Thoracic aorta (tissue), 2 donors: ENCODE data around the gene MDM1. TPM values are rescaled to one million over a fixed set of nuclear protein-coding genes. Genes with fewer than 3 reads are reported as not detected.

Experiments
- ATAC-seq: fragments of 150-250 bp; one replicate; pipeline ENCODE4 v1.8.0; 2017; ENCODE audit warnings: low read depth; ENCODE audit not compliant: insufficient number of reproducible peaks, low FRiP score
- DNase-seq: peaks from one replicate; pipeline ENCODE4 v3.0.0-alpha.2; 2020; ENCODE audit warnings: low spot score
- H3K27ac ChIP-seq, 2 donors: fragments of 200-600 bp; sonication (generic); 1 replicate in 1 of 2; 2 replicates in 1 of 2; pipeline ENCODE4 v1.5.1; 2016; ENCODE audit warnings: mild to moderate bottlenecking in 2 of 2, moderate library complexity in 2 of 2
- H3K27me3 ChIP-seq: fragments of 200-600 bp; sonication (generic); replicated peaks from 2 replicates; pipeline ENCODE4 v1.6.0; 2016; ENCODE audit warnings: mild to moderate bottlenecking; ENCODE audit not compliant: insufficient read depth
- H3K36me3 ChIP-seq: fragments of 200-600 bp; sonication (generic); one replicate; pipeline ENCODE4 v1.5.1; 2016
- H3K4me1 ChIP-seq, 2 donors: fragments of 200-600 bp; sonication (generic); 1 replicate in 1 of 2; 2 replicates in 1 of 2; pipeline versions ENCODE4 v1.5.1 to v1.6.0; 2016; ENCODE audit warnings: low read depth in 2 of 2, mild to moderate bottlenecking in 1 of 2; ENCODE audit not compliant: control insufficient read depth in 1 of 2
- H3K4me3 ChIP-seq: fragments of 200-600 bp; sonication (generic); 2 replicates; pipeline ENCODE4 v1.5.1; 2016; ENCODE audit warnings: mild to moderate bottlenecking
- H3K9me3 ChIP-seq: fragments of 200-600 bp; sonication (generic); 2 replicates; pipeline ENCODE4 v1.5.1; 2016
- total RNA-seq, 2 donors: library from RNA; depleted of rRNA; stranded (reverse); fragments of >200 nt; gene quantifications; one replicate each; pipeline versions ENCODE4 v1.1.0 to v1.2.3, GENCODE V29; 2016
- TF ChIP-seq, protein P1 (sequence below): fragments of 200-600 bp; sonication (generic); IDR thresholded peaks from one replicate; pipeline ENCODE4 v1.5.1; 2019; ENCODE audit warnings: antibody characterized with exemption

The MDM1 gene
- total RNA-seq, 2 donors from 2014 or later: 13.4 to 17.1 TPM

DNA sequence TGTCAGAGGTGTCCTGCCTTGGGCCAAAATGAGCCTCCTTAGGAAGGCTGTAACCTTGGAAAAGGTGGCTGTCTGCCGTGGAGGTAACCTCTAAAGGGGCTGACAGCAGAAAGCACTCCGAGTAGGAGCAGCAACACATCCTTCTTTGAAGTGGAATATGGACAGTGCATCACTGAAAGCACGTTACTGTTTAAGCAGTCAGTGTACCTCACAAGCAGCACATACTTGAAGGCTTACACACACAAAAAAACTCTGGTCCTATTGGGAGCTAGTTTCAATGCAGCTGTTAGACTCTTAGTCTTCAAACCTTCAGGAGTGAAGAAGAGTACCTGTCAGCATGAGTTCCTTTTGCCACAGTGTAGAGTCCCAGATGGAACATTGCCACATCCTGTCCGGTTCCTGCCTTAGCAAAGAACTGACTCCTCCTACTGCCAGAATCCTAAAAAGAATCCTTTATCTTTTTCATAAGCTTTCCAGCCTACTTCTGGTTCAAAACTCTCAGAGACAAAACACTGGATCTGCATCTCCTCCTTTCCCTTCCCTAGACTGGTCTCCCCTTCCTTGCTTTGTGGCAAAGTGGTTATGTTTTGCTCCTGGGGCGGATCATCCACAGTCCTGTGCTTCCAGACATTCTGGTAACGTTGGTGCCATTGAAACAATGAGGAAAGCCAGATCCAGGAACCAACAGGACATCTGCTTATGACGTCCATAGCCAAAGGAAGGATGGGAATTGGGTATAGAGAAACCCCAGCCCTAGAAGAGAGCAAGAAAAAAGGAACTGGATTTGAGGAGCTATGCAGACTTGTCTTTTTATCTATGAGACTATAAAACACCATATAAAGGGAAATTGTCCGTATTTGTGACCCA is 8.5 kb upstream of the MDM1 start:
- Histone ChIP-seq H3K4me1 (no peaks in the 10 kb centered on the region), H3K4me3 (no peak overlapping the region), H3K27me3 (no peaks in the 10 kb centered on the region), H3K9me3 (no peaks in the 10 kb centered on the region), H3K27ac (no peak overlapping the region), H3K36me3 (no peaks in the 10 kb centered on the region)
- no peak for DNase-seq
- TF ChIP-seq, protein P1, sequence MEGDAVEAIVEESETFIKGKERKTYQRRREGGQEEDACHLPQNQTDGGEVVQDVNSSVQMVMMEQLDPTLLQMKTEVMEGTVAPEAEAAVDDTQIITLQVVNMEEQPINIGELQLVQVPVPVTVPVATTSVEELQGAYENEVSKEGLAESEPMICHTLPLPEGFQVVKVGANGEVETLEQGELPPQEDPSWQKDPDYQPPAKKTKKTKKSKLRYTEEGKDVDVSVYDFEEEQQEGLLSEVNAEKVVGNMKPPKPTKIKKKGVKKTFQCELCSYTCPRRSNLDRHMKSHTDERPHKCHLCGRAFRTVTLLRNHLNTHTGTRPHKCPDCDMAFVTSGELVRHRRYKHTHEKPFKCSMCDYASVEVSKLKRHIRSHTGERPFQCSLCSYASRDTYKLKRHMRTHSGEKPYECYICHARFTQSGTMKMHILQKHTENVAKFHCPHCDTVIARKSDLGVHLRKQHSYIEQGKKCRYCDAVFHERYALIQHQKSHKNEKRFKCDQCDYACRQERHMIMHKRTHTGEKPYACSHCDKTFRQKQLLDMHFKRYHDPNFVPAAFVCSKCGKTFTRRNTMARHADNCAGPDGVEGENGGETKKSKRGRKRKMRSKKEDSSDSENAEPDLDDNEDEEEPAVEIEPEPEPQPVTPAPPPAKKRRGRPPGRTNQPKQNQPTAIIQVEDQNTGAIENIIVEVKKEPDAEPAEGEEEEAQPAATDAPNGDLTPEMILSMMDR: no peak
- no peak for ATAC-seq

DNA sequence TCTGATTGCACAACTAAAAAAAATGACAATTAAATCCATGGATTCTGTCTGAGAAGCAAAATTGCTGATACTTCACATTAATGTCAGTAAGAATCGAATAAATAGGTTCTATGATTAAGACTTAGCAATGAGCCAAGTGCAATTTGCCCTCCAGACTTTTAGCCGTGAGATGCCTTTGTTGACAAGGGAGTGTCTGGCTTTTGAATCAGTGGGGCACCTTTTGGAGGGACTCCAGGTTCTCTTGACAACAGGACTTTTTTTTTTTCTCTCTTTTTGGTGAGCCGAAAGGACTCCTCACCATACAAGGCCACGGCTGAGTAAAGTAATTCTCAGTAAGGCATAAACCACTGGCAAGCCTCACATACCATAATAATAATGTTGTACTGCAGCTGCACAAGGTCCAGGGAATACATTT is 4.7 kb upstream of the MDM1 start:
- H3K4me1 ChIP-seq: no peaks in the 10 kb centered on the region
- no peak overlapping the region for H3K27ac ChIP-seq
- no peak overlapping the region for H3K4me3 ChIP-seq
- ATAC-seq: no peak
- H3K36me3 ChIP-seq: no peaks in the 10 kb centered on the region
- DNase-seq: no peak
- TF ChIP-seq, protein P1: no peak
- no peaks in the 10 kb centered on the region for H3K9me3 ChIP-seq
- H3K27me3 ChIP-seq: no peaks in the 10 kb centered on the region

DNA sequence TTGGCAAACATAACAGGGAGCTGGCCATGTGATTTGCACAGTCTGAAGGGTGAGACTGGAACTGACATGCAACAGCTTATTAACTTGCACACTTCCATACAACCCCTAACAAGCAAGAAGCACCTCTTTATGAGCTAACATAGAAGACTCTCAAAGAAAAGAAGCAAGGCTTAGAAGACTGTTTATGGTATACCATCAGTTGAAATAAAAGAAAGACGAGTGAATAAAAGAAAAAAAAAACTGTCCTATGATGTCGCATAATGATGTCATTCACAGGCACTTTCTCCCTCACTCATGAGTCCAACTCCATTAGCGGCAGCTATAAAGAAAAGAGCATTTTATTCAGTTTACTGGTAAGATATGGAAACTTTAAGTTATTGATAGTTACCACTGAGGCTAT is 3.3 kb upstream of the MDM1 start:
- TF ChIP-seq, protein P1: no peak
- Histone ChIP-seq H3K27ac (no peak overlapping the region), H3K4me3 (no peak overlapping the region), H3K27me3 (no peaks in the 10 kb centered on the region), H3K36me3 (no peaks in the 10 kb centered on the region), H3K9me3 (no peaks in the 10 kb centered on the region), H3K4me1 (peaks cover 0 to 11% of the 10 kb centered on the region in 2 donors)
- ATAC-seq: no peak
- DNase-seq: no peak

GRCh38 chr12:68334132-68334531 is 2.0 kb upstream of the MDM1 start:
- ATAC-seq (no peak), DNase-seq (no peak)
- TF ChIP-seq, protein P1: no peak
- no peak overlapping the region for H3K4me3 ChIP-seq
- H3K27ac ChIP-seq: no peak overlapping the region
- H3K9me3 ChIP-seq: no peaks in the 10 kb centered on the region
- H3K4me1 ChIP-seq: peaks cover 0 to 11% of the 10 kb centered on the region in 2 donors
- no peaks in the 10 kb centered on the region for H3K27me3 ChIP-seq
- H3K36me3 ChIP-seq: no peaks in the 10 kb centered on the region

GRCh38 chr12:68332728-68333630 is 817 bp upstream of the MDM1 start:
- peak overlapping the region; percentile 10 to 49 for H3K27ac ChIP-seq
- H3K4me1 ChIP-seq: peaks cover 0 to 11% of the 10 kb centered on the region in 2 donors
- DNase-seq: no peak

More at GRCh38 chr12:68332728-68333630, 817 bp upstream of the MDM1 start:
- Histone ChIP-seq H3K9me3 (no peaks in the 10 kb centered on the region), H3K4me3 (peak overlapping the region; percentile 85), H3K36me3 (no peaks in the 10 kb centered on the region), H3K27me3 (no peaks in the 10 kb centered on the region)
- TF ChIP-seq, protein P1: no peak
- ATAC-seq: no peak
